SK-N-SH (cell line): ENCODE results near the gene WNT1. TPM values are rescaled to one million over a fixed set of nuclear protein-coding genes. Genes with fewer than 3 reads are reported as not detected.

ENCODE experiments used
- CTCF ChIA-PET: fragments of 300-600, 350-600 bp; formaldehyde crosslinking; extraction: SDS; loops from one replicate; lab custom pipeline; 2021; lab: Yijun Ruan, JAX
- POLR2A ChIA-PET: fragments of 350-600 bp; sonication (Branson Sonifier 250); formaldehyde crosslinking; extraction: SDS; loops from one replicate; lab custom pipeline; 2020; ENCODE audit warnings: antibody characterized with exemption, inconsistent platforms; lab: Yijun Ruan, JAX
- DNase-seq: peaks from one replicate; pipeline ENCODE4 v3.0.0; 2012
- H2AFZ ChIP-seq: fragments of 200-600 bp; sonication (generic); 2 replicates; pipeline ENCODE4 v1.8.1; 2016; ENCODE audit warnings: antibody characterized with exemption, mild to moderate bottlenecking, low read depth
- H3F3A ChIP-seq: fragments of 200-600 bp; sonication (generic); replicated peaks from 2 replicates; pipeline ENCODE3; 2016; ENCODE audit warnings: antibody characterized with exemption, mild to moderate bottlenecking; ENCODE audit not compliant: insufficient read depth
- H3K27ac ChIP-seq, 2 experiments: fragments of 200-500 bp in 1 of 2; fragments of 200-600 bp in 1 of 2; sonication (Bioruptor generic) in 1 of 2; sonication (generic), shearing (Covaris generic) in 1 of 2; 2 replicates each; pipeline versions ENCODE4 v1.5.1 to v1.6.1; 2014 to 2016; ENCODE audit warnings: low read depth in 2 of 2, inconsistent platforms in 1 of 2, low read length in 1 of 2, mild to moderate bottlenecking in 1 of 2, mixed read lengths in 1 of 2
- H3K27me3 ChIP-seq: fragments of 200-600 bp; sonication (generic), shearing (Covaris generic); 2 replicates; pipeline ENCODE4 v1.6.1; 2016; ENCODE audit warnings: mixed run types; ENCODE audit not compliant: insufficient read depth
- H3K36me3 ChIP-seq, 2 experiments: fragments of 200-500 bp in 1 of 2; fragments of 200-600 bp in 1 of 2; sonication (Bioruptor generic) in 1 of 2; sonication (generic) in 1 of 2; replicated peaks in 1 of 2; 2 replicates each; pipeline versions ENCODE3 to v1.5.1; 2014 to 2016; ENCODE audit warnings: low read length in 1 of 2, mild to moderate bottlenecking in 1 of 2; ENCODE audit not compliant: insufficient read depth in 2 of 2, control insufficient read depth in 1 of 2
- H3K4me1 ChIP-seq, 2 experiments: fragments of 200-500 bp in 1 of 2; fragments of 200-600 bp in 1 of 2; sonication (Bioruptor generic) in 1 of 2; sonication (generic), shearing (Covaris generic) in 1 of 2; 2 replicates each; pipeline versions ENCODE4 v1.5.1 to v1.6.1; 2014 to 2016; ENCODE audit warnings: low read depth in 1 of 2, low read length in 1 of 2, mixed run types in 1 of 2; ENCODE audit not compliant: insufficient read depth in 2 of 2, control insufficient read depth in 1 of 2
- H3K4me2 ChIP-seq: fragments of 200-600 bp; sonication (generic), shearing (Covaris generic); 2 replicates; pipeline ENCODE4 v1.6.1; 2017; ENCODE audit warnings: mixed run types
- H3K4me3 ChIP-seq, 2 experiments: fragments of 200-500 bp in 1 of 2; fragments of 200-600 bp in 1 of 2; sonication (Bioruptor generic) in 1 of 2; sonication (generic), shearing (Covaris generic) in 1 of 2; 2 replicates each; pipeline versions ENCODE4 v1.5.1 to v1.8.1; 2014 to 2016; ENCODE audit warnings: low read depth in 2 of 2, inconsistent platforms in 1 of 2, low read length in 1 of 2, mild to moderate bottlenecking in 1 of 2, mixed read lengths in 1 of 2, moderate library complexity in 1 of 2
- H3K79me2 ChIP-seq: fragments of 200-600 bp; sonication (generic); 2 replicates; pipeline ENCODE4 v1.8.1; 2017; ENCODE audit warnings: mild to moderate bottlenecking; ENCODE audit not compliant: insufficient read depth
- H3K9ac ChIP-seq: fragments of 200-600 bp; sonication (generic); 2 replicates; pipeline ENCODE4 v1.6.1; 2017; ENCODE audit warnings: mixed run types
- H3K9me2 ChIP-seq: fragments of 200-600 bp; sonication (generic); 2 replicates; pipeline ENCODE4 v1.6.1; 2017; ENCODE audit warnings: mixed run types
- H3K9me3 ChIP-seq: fragments of 200-600 bp; sonication (generic); 2 replicates; pipeline ENCODE4 v1.6.1; 2017; ENCODE audit warnings: mixed run types, mild to moderate bottlenecking, moderate library complexity
- H4K20me1 ChIP-seq: fragments of 200-600 bp; sonication (generic); 2 replicates; pipeline ENCODE4 v1.6.1; 2017; ENCODE audit warnings: mild to moderate bottlenecking, mixed run types; ENCODE audit not compliant: insufficient read depth
- CTCF ChIP-seq: fragments of 200-600 bp; sonication (generic); IDR thresholded peaks from 2 replicates; pipeline ENCODE4 v1.6.1; 2017; ENCODE audit warnings: antibody characterized with exemption, mild to moderate bottlenecking, moderate library complexity
- FOSL2 ChIP-seq: IDR thresholded peaks from 2 replicates; pipeline ENCODE4 v1.4.0; 2012; ENCODE audit warnings: low read depth, mild to moderate bottlenecking, moderate library complexity, borderline replicate concordance
- GABPA ChIP-seq: IDR thresholded peaks from 2 replicates; pipeline ENCODE4 v1.4.0; 2012; ENCODE audit warnings: low read depth, mild to moderate bottlenecking
- GATA2 ChIP-seq: sonication (generic); formaldehyde crosslinking; IDR thresholded peaks from 2 replicates; pipeline ENCODE4 v1.5.0; 2020; ENCODE audit warnings: mild to moderate bottlenecking, missing genetic modification reagents
- IRF3 ChIP-seq: fragments of 150-350 bp; IDR thresholded peaks from 2 replicates; pipeline ENCODE4 v1.6.1; 2016; ENCODE audit warnings: mild to moderate bottlenecking, low read depth, low read length
- JUND ChIP-seq: IDR thresholded peaks from 2 replicates; pipeline ENCODE4 v1.4.0; 2012
- MAX ChIP-seq: IDR thresholded peaks from 2 replicates; pipeline ENCODE4 v1.4.0; 2012; ENCODE audit warnings: low read depth
- MEF2A ChIP-seq: IDR thresholded peaks from 2 replicates; pipeline ENCODE4 v1.4.0; 2012; ENCODE audit warnings: low read depth, borderline replicate concordance
- RCOR1 ChIP-seq: fragments of 150-350 bp; IDR thresholded peaks from 2 replicates; pipeline ENCODE4 v1.6.1; 2017; ENCODE audit warnings: antibody characterized with exemption, low read length
- REST ChIP-seq: IDR thresholded peaks from 2 replicates; pipeline ENCODE4 v1.6.1; 2012; ENCODE audit warnings: mild to moderate bottlenecking, low read depth, low read length, moderate library complexity
- RFX5 ChIP-seq: IDR thresholded peaks from 2 replicates; pipeline ENCODE4 v1.6.1; 2012; ENCODE audit warnings: mild to moderate bottlenecking, improper control_type of control experiment, low read length
- SIN3A ChIP-seq: IDR thresholded peaks from 2 replicates; pipeline ENCODE4 v1.6.1; 2012; ENCODE audit warnings: low read depth, mild to moderate bottlenecking, low read length, moderate library complexity, borderline replicate concordance
- SMC3 ChIP-seq: IDR thresholded peaks from 2 replicates; pipeline ENCODE4 v1.6.1; 2012; ENCODE audit warnings: low read depth, low read length, improper control_type of control experiment
- TCF12 ChIP-seq: IDR thresholded peaks from 2 replicates; pipeline ENCODE4 v1.4.0; 2012
- TEAD4 ChIP-seq: IDR thresholded peaks from 2 replicates; pipeline ENCODE4 v1.4.0; 2012; ENCODE audit warnings: mild to moderate bottlenecking, borderline replicate concordance; ENCODE audit not compliant: insufficient read depth
- USF1 ChIP-seq: IDR thresholded peaks from 2 replicates; pipeline ENCODE4 v1.4.0; 2012; ENCODE audit warnings: low read depth, borderline replicate concordance
- YY1 ChIP-seq: IDR thresholded peaks from 2 replicates; pipeline ENCODE4 v1.4.0; 2012; ENCODE audit warnings: low read depth, mild to moderate bottlenecking
- WGBS: methylation state at CpG from one replicate; pipeline ENCODE4 v1.1.6; 2017; ENCODE audit warnings: low lambda C conversion rate; 5-methylcytosine and 5-hydroxymethylcytosine counted together
- polyA plus RNA-seq, 3 experiments: library from polyadenylated mRNA; depleted of rRNA; stranded (reverse); fragments of >200 nt; gene quantifications; 2 replicates each; pipeline ENCODE4 v1.2.3, GENCODE V29; 2012

Gene WNT1
- polyA plus RNA-seq, 1 of the 3 experiments (the other 2 are of a cell fraction): not detected

- no peak overlapping the region for H2AFZ ChIP-seq
- ChIA-PET POLR2A (no interaction called here), CTCF (interaction anchor here (0.6 to 1.1 kb wide), 2 partner anchors 17 to 38 kb away, joined by 3 read pairs; no protein-coding TSS in a partner anchor)
- no peak overlapping the region for H3K4me2 ChIP-seq
- H3K9ac ChIP-seq: no peak overlapping the region
- no peak for DNase-seq
- H3F3A ChIP-seq: peaks cover 18% of the 10 kb centered on the region
- H4K20me1 ChIP-seq: no peaks in the 10 kb centered on the region
- no peaks in the 10 kb centered on the region for H3K27me3 ChIP-seq
- TF ChIP-seq TCF12: no peak
- no peak for TF ChIP-seq JUND
- no peak for TF ChIP-seq SMC3
- TF ChIP-seq TEAD4: no peak
- no peak for TF ChIP-seq YY1
- no peak for TF ChIP-seq REST
- no peak for TF ChIP-seq MEF2A
- TF ChIP-seq RFX5: no peak
- no peak for TF ChIP-seq IRF3
- TF ChIP-seq CTCF: no peak
- no peak for TF ChIP-seq GABPA
- TF ChIP-seq RCOR1: no peak
- TF ChIP-seq USF1: no peak
- TF ChIP-seq GATA2 (CRISPR knock-in tag): no peak
- TF ChIP-seq FOSL2: no peak
- TF ChIP-seq MAX: no peak
- TF ChIP-seq SIN3A: no peak
- no peak overlapping the region for H3K4me3 ChIP-seq
- H3K36me3 ChIP-seq: peaks cover 48 to 89% of the 10 kb centered on the region in 2 experiments
- H3K4me1 ChIP-seq: no peaks in the 10 kb centered on the region
- no peak overlapping the region for H3K27ac ChIP-seq
- H3K9me3 ChIP-seq: no peaks in the 10 kb centered on the region
- over 99% methylated on average over 13 of the region's 21 CpGs for WGBS
- H3K9me2 ChIP-seq: no peaks in the 10 kb centered on the region
- no peaks in the 10 kb centered on the region for H3K79me2 ChIP-seq
These were observed 48.0 kb downstream of the WNT1 start for GRCh38 chr12:49026101-49026500.
